A549 (cell line): ENCODE results near the gene NFIA.

ENCODE experiments used
- JUNB ChIP-seq: fragments of >200 bp; sonication (Bioruptor Twin); formaldehyde crosslinking; IDR thresholded peaks from 2 replicates; pipeline ENCODE4 v1.6.1; 2016
- MAZ ChIP-seq: fragments of 150-350 bp; IDR thresholded peaks from 2 replicates; pipeline ENCODE4 v1.6.1; 2014; ENCODE audit warnings: antibody characterized with exemption, low read depth, low read length, borderline replicate concordance
- POLR2A ChIP-seq: IDR thresholded peaks from 2 replicates; pipeline ENCODE4 v1.6.1; 2012; ENCODE audit warnings: mild to moderate bottlenecking, low read length
- RFX5 ChIP-seq: fragments of 450-650 bp; IDR thresholded peaks from 2 replicates; pipeline ENCODE4 v1.7.1; 2014; ENCODE audit warnings: antibody characterized with exemption, mild to moderate bottlenecking, moderate library complexity
- SMC3 ChIP-seq: fragments of >200 bp; sonication (Bioruptor Twin); formaldehyde crosslinking; IDR thresholded peaks from 3 replicates; pipeline ENCODE4 v1.6.1; 2018; ENCODE audit warnings: inconsistent platforms
- TF ChIP-seq, protein P1 (sequence below): fragments of 450-650 bp; IDR thresholded peaks from 2 replicates; pipeline ENCODE4 v1.6.1; 2014; ENCODE audit warnings: antibody characterized with exemption
- TF ChIP-seq, protein P2 (sequence below): fragments of >200 bp; sonication (Bioruptor Twin); formaldehyde crosslinking; IDR thresholded peaks from 3 replicates; pipeline ENCODE4 v1.5.1; 2016

DNA sequence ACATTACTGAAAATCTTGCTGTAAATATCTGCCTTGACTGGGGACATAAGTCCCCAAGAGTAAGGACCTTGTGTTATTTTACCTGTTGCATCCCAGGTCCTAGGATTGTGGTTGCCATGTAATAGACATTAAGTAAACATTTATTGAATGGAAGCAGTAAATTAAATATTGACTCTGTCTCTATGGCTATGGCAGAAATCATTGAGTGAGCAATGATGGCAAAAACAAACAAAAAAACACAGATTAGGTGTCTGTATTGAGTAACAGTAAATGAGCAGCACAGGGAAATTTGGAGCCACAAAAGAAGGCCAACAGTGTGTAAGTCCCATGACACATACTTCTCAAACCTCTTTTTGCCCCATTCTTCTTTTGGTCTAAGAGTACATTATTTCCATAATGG lies 240.4 kb downstream of the NFIA start:
- no peak for TF ChIP-seq SMC3
- TF ChIP-seq POLR2A: no peak
- TF ChIP-seq, protein P1, sequence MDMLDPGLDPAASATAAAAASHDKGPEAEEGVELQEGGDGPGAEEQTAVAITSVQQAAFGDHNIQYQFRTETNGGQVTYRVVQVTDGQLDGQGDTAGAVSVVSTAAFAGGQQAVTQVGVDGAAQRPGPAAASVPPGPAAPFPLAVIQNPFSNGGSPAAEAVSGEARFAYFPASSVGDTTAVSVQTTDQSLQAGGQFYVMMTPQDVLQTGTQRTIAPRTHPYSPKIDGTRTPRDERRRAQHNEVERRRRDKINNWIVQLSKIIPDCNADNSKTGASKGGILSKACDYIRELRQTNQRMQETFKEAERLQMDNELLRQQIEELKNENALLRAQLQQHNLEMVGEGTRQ: no peak
- TF ChIP-seq, protein P2, sequence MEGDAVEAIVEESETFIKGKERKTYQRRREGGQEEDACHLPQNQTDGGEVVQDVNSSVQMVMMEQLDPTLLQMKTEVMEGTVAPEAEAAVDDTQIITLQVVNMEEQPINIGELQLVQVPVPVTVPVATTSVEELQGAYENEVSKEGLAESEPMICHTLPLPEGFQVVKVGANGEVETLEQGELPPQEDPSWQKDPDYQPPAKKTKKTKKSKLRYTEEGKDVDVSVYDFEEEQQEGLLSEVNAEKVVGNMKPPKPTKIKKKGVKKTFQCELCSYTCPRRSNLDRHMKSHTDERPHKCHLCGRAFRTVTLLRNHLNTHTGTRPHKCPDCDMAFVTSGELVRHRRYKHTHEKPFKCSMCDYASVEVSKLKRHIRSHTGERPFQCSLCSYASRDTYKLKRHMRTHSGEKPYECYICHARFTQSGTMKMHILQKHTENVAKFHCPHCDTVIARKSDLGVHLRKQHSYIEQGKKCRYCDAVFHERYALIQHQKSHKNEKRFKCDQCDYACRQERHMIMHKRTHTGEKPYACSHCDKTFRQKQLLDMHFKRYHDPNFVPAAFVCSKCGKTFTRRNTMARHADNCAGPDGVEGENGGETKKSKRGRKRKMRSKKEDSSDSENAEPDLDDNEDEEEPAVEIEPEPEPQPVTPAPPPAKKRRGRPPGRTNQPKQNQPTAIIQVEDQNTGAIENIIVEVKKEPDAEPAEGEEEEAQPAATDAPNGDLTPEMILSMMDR: no peak
- no peak for TF ChIP-seq RFX5
- TF ChIP-seq JUNB: no peak
- TF ChIP-seq MAZ: no peak
